ENCODE data around the gene ENHO.
"Not testable (repeated sequence)": the region's sequence is repeated elsewhere in the genome, so short reads cannot be mapped to it uniquely, and the experiment has no call there.

Gene ENHO

GRCh38 chr9:34505370-34506120, 17.2 kb downstream of the ENHO start:
- no peak for DNase-seq

DNA sequence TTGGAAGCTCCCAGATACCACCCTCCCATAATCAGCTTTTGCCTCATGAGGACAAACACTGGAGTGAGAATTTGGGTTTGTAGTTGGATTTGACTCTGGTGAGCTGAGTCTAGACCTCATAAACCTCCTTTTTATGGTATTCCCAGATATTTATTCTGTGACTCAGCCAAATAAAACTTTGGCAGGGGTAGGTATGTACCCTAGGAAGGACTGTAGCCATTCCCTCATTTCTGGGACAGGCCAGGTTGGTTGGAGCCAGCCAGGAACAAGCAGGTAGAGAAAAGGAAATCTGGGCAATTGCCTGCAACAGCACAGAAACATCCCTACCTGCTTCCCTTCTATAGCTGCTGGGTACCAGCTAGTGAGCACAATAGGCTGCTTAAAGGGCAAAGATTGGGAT, 19.4 kb downstream of the ENHO start:
- no peak for DNase-seq

GRCh38 chr9:34502891-34503290, 19.9 kb downstream of the ENHO start:
- no peak for DNase-seq

- no peak for DNase-seq
Observed at GRCh38 chr9:34502471-34502870, 20.3 kb downstream of the ENHO start.

DNA sequence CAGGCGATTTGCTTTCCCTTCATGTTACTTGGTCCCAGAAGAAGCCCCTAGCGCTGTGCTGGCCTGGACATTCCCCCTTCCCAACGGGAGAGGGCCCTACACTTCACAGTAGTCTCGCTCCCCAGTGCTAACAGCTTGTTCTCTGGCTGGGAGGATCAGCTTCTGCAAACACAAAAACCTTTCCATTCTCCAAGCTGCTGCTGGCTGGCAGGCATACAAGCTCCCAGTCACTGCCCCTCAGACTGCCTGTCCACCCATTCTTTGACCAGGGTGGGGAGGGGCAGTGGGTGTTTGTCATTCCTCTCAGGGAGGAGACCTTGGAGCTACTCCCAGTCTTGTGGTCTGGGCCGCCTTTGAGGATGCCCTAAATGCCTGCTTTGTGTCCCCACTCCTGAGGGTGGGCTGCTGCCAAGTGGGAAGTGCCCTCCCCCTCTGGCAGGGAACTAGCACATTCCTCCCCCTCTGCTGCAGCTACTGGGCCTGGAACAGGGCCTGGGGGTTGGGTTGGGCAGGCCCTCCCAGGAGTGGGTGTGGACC, 20.8 kb downstream of the ENHO start:
- no peak for DNase-seq

- no peak for DNase-seq
Observed at GRCh38 chr9:34501372-34501771, 21.4 kb downstream of the ENHO start.

- DNase-seq, result peak; percentile 71
Observed at GRCh38 chr9:34500623-34501267, 22.0 kb downstream of the ENHO start.

DNA sequence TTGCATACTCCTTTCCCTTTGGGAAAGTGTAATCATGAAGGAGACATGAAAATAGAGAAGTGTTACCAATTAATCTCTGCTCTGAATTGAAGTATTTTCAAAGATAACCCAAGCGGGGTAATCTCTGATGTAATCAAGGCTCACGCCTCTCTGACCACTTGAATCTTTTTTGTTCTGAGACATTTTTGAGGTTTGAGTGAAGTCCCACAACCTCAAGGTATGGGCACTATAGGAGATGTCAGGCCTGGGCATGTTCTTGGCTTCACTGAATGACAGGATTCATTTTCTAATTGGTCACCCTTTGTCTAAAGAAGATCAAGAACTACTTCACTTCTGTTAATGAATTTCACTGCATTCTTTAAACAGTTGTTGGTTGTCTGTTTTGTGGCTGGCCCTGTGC, 23.7 kb downstream of the ENHO start:
- no peak for DNase-seq

DNA sequence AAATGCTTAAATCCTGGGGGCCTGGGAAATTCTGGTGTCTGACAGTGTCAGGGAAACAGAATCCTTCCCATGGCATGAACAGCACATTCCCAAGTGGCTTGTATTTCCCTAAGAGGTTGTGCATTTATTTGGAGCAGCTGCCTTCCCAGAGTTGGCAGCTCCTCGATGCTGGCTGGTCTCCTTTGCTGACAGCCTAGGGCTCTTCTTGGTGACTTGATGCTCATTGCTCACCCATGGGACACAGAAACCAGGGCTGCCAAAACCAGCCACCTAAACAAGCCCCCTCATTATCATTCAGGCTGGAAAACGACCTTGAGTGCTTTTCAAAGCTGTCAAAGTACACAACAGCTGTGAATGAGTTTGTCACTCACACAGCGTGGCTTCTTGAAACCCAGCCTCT, 24.2 kb downstream of the ENHO start:
- DNase-seq, result no peak

DNA sequence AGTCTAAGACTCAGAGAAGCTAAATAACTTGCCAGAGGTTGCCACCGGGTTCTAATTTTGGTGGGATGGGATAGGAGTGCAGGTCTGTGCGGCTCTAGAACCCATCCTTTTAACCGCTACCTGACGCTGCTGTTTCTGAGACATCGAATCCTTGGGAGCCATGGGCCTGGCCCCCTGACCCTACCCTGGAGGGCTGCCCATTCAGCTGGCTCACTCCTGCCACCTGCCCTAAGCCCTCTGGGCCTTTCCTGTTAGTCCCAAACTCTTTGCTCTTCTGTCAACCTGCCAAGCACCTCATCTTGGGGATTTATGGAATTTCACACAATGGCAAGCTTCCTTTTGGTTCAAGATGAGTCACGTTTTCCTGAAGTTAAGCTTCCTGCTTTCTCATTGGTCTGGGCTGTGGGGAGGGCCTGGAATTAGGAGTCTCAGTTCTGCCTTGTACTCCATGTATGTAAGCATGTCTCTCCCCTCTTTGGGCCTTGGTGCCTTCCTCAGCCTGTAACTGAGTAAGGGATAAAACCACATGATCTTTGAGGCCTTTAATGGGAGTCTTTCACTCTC, 26.6 kb downstream of the ENHO start:
- no peak for DNase-seq

GRCh38 chr9:34493972-34494535, 28.7 kb downstream of the ENHO start:
- DNase-seq, result peak; percentile 60

GRCh38 chr9:34492051-34492450, 30.7 kb downstream of the ENHO start:
- DNase-seq, result no peak

GRCh38 chr9:34491596-34491995, 31.2 kb downstream of the ENHO start:
- no peak for DNase-seq

- no peak for DNase-seq
Observed at GRCh38 chr9:34490760-34491159, 32.0 kb downstream of the ENHO start.

GRCh38 chr9:34490360-34490759, 32.4 kb downstream of the ENHO start:
- DNase-seq, result no peak

- no peak for DNase-seq
Observed at GRCh38 chr9:34486572-34486971, 36.2 kb downstream of the ENHO start.

- no peak for DNase-seq
Observed at GRCh38 chr9:34485822-34486221, 37.0 kb downstream of the ENHO start.

- no peak for DNase-seq
Observed at GRCh38 chr9:34484678-34485077, 38.1 kb downstream of the ENHO start.

DNA sequence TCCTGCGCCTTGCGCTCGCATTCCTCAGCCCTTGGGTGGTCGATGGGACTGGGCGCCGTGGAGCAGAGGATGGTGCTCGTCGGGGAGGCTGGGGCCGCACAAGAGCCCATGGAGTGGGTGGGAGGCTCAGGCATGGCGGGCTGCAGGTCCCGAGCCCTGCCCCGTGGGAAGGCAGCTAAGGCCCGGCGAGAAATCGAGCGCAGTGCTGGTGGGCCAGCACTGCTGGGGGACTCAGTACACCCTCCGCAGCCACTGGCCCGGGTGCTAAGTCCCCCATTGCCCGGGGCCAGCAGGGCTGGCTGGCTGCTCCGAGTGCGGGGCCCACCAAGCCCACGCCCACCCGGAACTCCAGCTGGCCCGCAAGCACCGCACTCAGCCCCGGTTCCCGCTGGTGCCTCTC, 40.0 kb downstream of the ENHO start:
- DNase-seq, result not testable (repeated sequence)

GRCh38 chr9:34481620-34482019, 41.2 kb downstream of the ENHO start:
- not testable (repeated sequence) for DNase-seq

DNA sequence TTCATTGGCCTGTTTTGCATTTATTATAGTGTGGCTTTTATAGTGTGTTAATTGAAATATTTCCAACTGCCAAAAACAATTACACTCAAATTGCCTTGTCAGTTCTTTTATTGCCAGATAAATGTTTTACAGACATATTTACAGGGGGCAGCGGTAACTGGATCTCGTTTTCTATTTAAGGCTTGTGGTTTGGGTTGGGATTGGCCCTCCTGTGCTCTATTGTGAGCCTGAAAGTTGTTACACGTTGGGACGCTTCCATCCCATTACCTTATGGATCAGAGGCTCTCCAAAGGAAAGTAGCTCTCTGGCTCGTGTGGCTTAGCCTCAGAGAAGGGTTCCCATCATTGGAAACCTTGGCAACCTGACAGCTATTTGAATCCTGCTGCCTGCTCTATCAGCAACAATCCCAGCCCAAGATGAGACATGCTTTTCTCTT, 43.3 kb downstream of the ENHO start:
- DNase-seq, result no peak

GRCh38 chr9:34477541-34477940, 45.2 kb downstream of the ENHO start:
- DNase-seq, result no peak

GRCh38 chr9:34475097-34475496, 47.7 kb downstream of the ENHO start:
- no peak for DNase-seq

Data from OCI-M1 (cell line).